GM21717 (cell line): ENCODE data around the gene TWNK.

Experiments
- ATAC-seq: cut with Tn5 transposase; IDR thresholded peaks from one replicate; pipeline ENCODE4 v1.9.1; 2021; ENCODE audit warnings: mild to moderate bottlenecking, moderate library complexity; ENCODE audit not compliant: unreplicated experiment

TWNK gene

GRCh38 chr10:101010329-101010728 lies 23.0 kb downstream of the TWNK start:
- ATAC-seq: no peak

GRCh38 chr10:101011517-101012423 lies 24.4 kb downstream of the TWNK start:
- ATAC-seq: no peak

GRCh38 chr10:101012525-101013364 lies 25.4 kb downstream of the TWNK start:
- ATAC-seq: peak; percentile 55

GRCh38 chr10:101013365-101013825 lies 26.1 kb downstream of the TWNK start:
- no peak for ATAC-seq

- ATAC-seq: peak; percentile 42
Measured at GRCh38 chr10:101014230-101014884, 27.0 kb downstream of the TWNK start.

- no peak for ATAC-seq
Measured at GRCh38 chr10:101014966-101015581, 27.7 kb downstream of the TWNK start.

- no peak for ATAC-seq
Measured at GRCh38 chr10:101015582-101015973, 28.2 kb downstream of the TWNK start.

GRCh38 chr10:101016814-101017213 lies 29.5 kb downstream of the TWNK start:
- ATAC-seq: no peak

GRCh38 chr10:101018118-101018599 lies 30.8 kb downstream of the TWNK start:
- no peak for ATAC-seq

GRCh38 chr10:101018600-101019439 lies 31.5 kb downstream of the TWNK start:
- no peak for ATAC-seq

- no peak for ATAC-seq
Measured at GRCh38 chr10:101019440-101019703, 32.0 kb downstream of the TWNK start.

GRCh38 chr10:101020427-101021075 lies 33.2 kb downstream of the TWNK start:
- no peak for ATAC-seq

- no peak for ATAC-seq
Measured at GRCh38 chr10:101021239-101021638, 33.9 kb downstream of the TWNK start.

GRCh38 chr10:101021692-101022251 lies 34.4 kb downstream of the TWNK start:
- no peak for ATAC-seq

- no peak for ATAC-seq
Measured at GRCh38 chr10:101022967-101023705, 35.8 kb downstream of the TWNK start.

- ATAC-seq: no peak
Measured at GRCh38 chr10:101027106-101027720, 39.9 kb downstream of the TWNK start.

GRCh38 chr10:101028446-101029337 lies 41.3 kb downstream of the TWNK start:
- ATAC-seq: no peak
